Measurements from ENCODE around the gene PM20D2. TPM values are rescaled to one million over a fixed set of nuclear protein-coding genes. Genes with fewer than 3 reads are reported as not detected.

Gene PM20D2
- total and polyA plus RNA-seq, 2 experiments from 2014 or later, result 2.1 to 6.8 TPM

DNA sequence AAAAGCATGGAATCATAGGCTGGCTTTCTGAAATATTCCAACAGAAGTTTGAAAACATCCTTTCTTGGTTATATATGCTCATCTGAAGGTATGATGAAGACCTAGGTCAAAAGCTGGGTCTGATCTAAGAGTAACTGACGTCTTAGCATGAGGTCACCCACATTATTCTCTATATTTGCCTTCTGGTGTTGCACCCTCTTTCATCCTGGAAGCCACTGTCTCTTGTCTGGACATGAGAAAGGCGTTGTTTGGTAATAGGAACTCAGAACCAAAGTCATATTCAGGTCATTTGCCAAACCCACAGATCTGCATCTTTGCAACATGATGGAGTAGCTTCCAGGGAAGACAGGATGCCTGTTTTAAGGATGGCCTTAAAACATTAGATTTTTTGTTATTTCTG, 53.7 kb downstream of the PM20D2 start:
- Histone ChIP-seq H3K79me2 (ENCODE audit: insufficient read depth) (no peaks in the 10 kb centered on the region), H3K9ac (no peak overlapping the region), H3K36me3 (ENCODE audit: low read depth) (no peaks in the 10 kb centered on the region), H3K4me1 (ENCODE audit: insufficient read depth) (no peaks in the 10 kb centered on the region), H3K27me3 (replicated peaks; ENCODE audit: insufficient read depth) (0 out of 2 replicates have a peak, but pooled peaks cover 5% of the 10 kb centered on the region), H3K4me2 (ENCODE audit: unreplicated experiment) (no peak overlapping the region), H3K27ac (no peak overlapping the region), H2AFZ (no peak overlapping the region), H3K9me2 (ENCODE audit: insufficient read depth) (no peaks in the 10 kb centered on the region), H4K20me1 (ENCODE audit: insufficient read depth) (no peaks in the 10 kb centered on the region), H3K4me3 (no peak overlapping the region), H3F3A (ENCODE audit: insufficient read depth) (no peaks in the 10 kb centered on the region), H3K9me3 (ENCODE audit: low read depth) (no peaks in the 10 kb centered on the region)
- no peak for TF ChIP-seq EZH2phosphoT487 (IDR thresholded peaks at IDR 0.05; ENCODE audit: insufficient read depth, low read depth)
- no peak for TF ChIP-seq EZH2 (IDR thresholded peaks at IDR 0.05; ENCODE audit: insufficient read depth, poor library complexity, severe bottlenecking)
- 19 to 30% methylated on average over 2 of the region's 2 CpGs for WGBS, 2 experiments (ENCODE audit: low coverage in 1 of 2, low lambda C conversion rate in 2 of 2, missing lambda C conversion rate in 2 of 2)
- no peak for DNase-seq
- in situ Hi-C loops (cut with MboI), result no loop called here

DNA sequence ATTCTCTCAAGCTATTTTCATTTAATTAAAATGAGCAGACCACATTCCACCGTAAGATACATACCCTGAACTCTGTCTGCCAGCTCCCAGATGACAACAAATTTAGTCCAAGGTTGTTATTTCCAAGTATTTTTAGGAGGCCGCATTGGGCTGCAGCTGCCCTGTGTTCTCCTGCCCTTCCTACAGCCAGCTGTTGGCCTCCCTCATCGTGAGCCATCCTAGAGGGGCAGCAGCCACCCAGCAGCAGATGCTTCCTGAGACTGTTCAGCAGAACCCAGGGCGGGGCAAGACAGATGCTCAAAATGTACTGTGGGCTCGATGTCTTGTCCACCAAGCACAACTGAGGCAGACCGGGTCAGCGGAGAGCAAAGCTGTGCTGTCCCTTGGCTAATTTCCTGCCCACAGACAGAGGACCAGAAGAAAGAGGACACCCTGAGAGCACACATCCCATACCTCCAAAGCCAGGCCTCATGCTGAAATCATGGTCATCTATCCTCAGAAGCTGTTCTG, 54.9 kb downstream of the PM20D2 start:
- H3K27me3 ChIP-seq (replicated peaks; ENCODE audit: insufficient read depth), result 0 out of 2 replicates have a peak, but pooled peaks cover 9% of the 10 kb centered on the region
- no peaks in the 10 kb centered on the region for H3F3A ChIP-seq (ENCODE audit: insufficient read depth)
- H3K36me3 ChIP-seq (ENCODE audit: low read depth), result no peaks in the 10 kb centered on the region
- H3K9ac ChIP-seq, result no peak overlapping the region
- H3K4me3 ChIP-seq, result no peak overlapping the region
- H3K27ac ChIP-seq, result no peak overlapping the region
- no peak for DNase-seq
- in situ Hi-C loops (cut with MboI), result no loop called here
- H2AFZ ChIP-seq, result no peak overlapping the region
- no peaks in the 10 kb centered on the region for H3K4me1 ChIP-seq (ENCODE audit: insufficient read depth)
- WGBS, 2 experiments (ENCODE audit: low coverage in 1 of 2, low lambda C conversion rate in 2 of 2, missing lambda C conversion rate in 2 of 2), result 66 to 68% methylated on average over 7 of the region's 7 CpGs
- no peaks in the 10 kb centered on the region for H4K20me1 ChIP-seq (ENCODE audit: insufficient read depth)
- no peaks in the 10 kb centered on the region for H3K9me2 ChIP-seq (ENCODE audit: insufficient read depth)
- no peak overlapping the region for H3K4me2 ChIP-seq (ENCODE audit: unreplicated experiment)
- TF ChIP-seq EZH2phosphoT487 (IDR thresholded peaks at IDR 0.05; ENCODE audit: insufficient read depth, low read depth), result no peak
- no peak for TF ChIP-seq EZH2 (IDR thresholded peaks at IDR 0.05; ENCODE audit: insufficient read depth, poor library complexity, severe bottlenecking)
- H3K79me2 ChIP-seq (ENCODE audit: insufficient read depth), result no peaks in the 10 kb centered on the region
- H3K9me3 ChIP-seq (ENCODE audit: low read depth), result no peaks in the 10 kb centered on the region

DNA sequence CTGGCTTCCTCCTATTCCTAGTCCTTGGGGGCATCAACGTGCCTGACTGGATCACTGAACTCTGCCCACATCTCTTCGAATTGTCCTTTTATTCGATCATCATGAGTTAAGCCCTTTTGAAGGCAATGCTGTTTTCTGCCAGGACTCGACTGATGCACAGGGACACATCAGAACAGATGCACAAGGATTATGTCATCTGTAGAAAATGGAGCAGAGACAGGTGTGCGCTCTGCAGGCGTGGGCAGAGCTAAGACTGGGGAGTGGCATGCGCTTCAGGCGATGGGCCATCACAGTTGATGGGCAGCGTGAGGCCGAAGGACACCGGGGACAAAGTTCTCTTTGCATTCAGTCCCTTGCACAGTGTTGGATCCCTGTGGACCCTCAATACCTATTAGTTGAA, 58.2 kb downstream of the PM20D2 start:
- Histone ChIP-seq H3K27me3 (replicated peaks; ENCODE audit: insufficient read depth) (0 out of 2 replicates have a peak, but pooled peaks cover 9% of the 10 kb centered on the region), H3K36me3 (ENCODE audit: low read depth) (no peaks in the 10 kb centered on the region), H3K4me3 (no peak overlapping the region), H3K9ac (no peak overlapping the region), H3K4me1 (ENCODE audit: insufficient read depth) (no peaks in the 10 kb centered on the region), H3K4me2 (ENCODE audit: unreplicated experiment) (no peak overlapping the region), H3K27ac (no peak overlapping the region), H3K79me2 (ENCODE audit: insufficient read depth) (no peaks in the 10 kb centered on the region), H3K9me3 (ENCODE audit: low read depth) (no peaks in the 10 kb centered on the region), H4K20me1 (ENCODE audit: insufficient read depth) (no peaks in the 10 kb centered on the region), H2AFZ (no peak overlapping the region), H3F3A (ENCODE audit: insufficient read depth) (no peaks in the 10 kb centered on the region), H3K9me2 (ENCODE audit: insufficient read depth) (no peaks in the 10 kb centered on the region)
- in situ Hi-C loops (cut with MboI), result no loop called here
- TF ChIP-seq EZH2phosphoT487 (IDR thresholded peaks at IDR 0.05; ENCODE audit: insufficient read depth, low read depth) (no peak), EZH2 (IDR thresholded peaks at IDR 0.05; ENCODE audit: insufficient read depth, poor library complexity, severe bottlenecking) (no peak)
- WGBS, 2 experiments (ENCODE audit: low coverage in 1 of 2, low lambda C conversion rate in 2 of 2, missing lambda C conversion rate in 2 of 2), result 72 to 76% methylated on average over 11 of the region's 11 CpGs
- DNase-seq, result no peak

DNA sequence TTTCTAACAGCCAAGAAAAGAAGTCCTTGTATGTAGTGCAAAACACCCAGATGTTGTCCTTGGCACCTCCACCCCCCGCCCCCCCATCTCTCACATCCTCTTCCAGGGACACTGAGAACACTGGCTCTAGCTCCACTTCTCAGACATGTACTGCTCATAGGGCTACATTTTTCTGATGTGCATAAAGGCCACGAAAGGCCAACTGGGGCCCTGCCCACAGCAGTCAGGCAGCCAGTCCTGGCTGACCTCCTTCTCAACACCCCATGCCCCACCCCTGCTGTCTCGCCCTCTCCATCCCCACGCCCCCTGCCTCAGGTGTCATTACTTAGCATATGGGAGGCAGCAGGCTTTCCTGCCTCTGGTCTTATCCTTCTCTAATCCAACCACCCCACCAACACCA, 60.0 kb downstream of the PM20D2 start:
- in situ Hi-C loops (cut with MboI), result no loop called here
- Histone ChIP-seq H3K9me3 (ENCODE audit: low read depth) (no peaks in the 10 kb centered on the region), H3K36me3 (ENCODE audit: low read depth) (no peaks in the 10 kb centered on the region), H3K9ac (no peak overlapping the region), H4K20me1 (ENCODE audit: insufficient read depth) (no peaks in the 10 kb centered on the region), H3K79me2 (ENCODE audit: insufficient read depth) (no peaks in the 10 kb centered on the region), H3K4me1 (ENCODE audit: insufficient read depth) (no peaks in the 10 kb centered on the region), H3K9me2 (ENCODE audit: insufficient read depth) (no peaks in the 10 kb centered on the region), H3K27me3 (replicated peaks; ENCODE audit: insufficient read depth) (0 out of 2 replicates have a peak, but pooled peaks cover 5% of the 10 kb centered on the region), H2AFZ (no peak overlapping the region), H3K27ac (no peak overlapping the region), H3K4me2 (ENCODE audit: unreplicated experiment) (no peak overlapping the region), H3K4me3 (no peak overlapping the region), H3F3A (ENCODE audit: insufficient read depth) (no peaks in the 10 kb centered on the region)
- 5 to 17% methylated on average over 2 to 4 of the region's 4 CpGs for WGBS, 2 experiments (ENCODE audit: low coverage in 1 of 2, low lambda C conversion rate in 2 of 2, missing lambda C conversion rate in 2 of 2)
- TF ChIP-seq EZH2 (IDR thresholded peaks at IDR 0.05; ENCODE audit: insufficient read depth, poor library complexity, severe bottlenecking), result no peak
- DNase-seq, result no peak

DNA sequence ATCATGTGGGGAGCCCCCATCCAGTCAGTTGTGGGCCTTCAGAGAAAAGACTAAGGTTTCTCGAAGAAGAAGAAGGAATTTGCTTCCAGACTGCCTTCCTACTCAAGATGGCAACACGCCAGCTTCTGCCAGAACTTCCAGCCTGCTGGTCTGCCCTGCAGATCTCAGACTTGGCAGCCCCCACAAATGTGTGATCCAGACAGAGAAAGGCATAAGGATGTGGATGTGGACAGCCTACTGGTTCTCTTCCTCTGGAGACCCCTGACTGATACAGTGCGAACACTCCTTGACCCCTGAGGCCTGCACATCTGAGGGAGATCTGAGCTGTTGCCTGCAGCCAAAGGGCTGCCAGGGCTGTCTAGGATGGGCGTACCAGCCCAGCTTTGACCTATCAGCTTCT, 62.7 kb downstream of the PM20D2 start:
- no peak for TF ChIP-seq EZH2phosphoT487 (IDR thresholded peaks at IDR 0.05; ENCODE audit: insufficient read depth, low read depth)
- no peak for TF ChIP-seq EZH2 (IDR thresholded peaks at IDR 0.05; ENCODE audit: insufficient read depth, poor library complexity, severe bottlenecking)
- peak; percentile 8 for DNase-seq
- Histone ChIP-seq H3K9me3 (ENCODE audit: low read depth) (no peaks in the 10 kb centered on the region), H3K27me3 (replicated peaks; ENCODE audit: insufficient read depth) (0 out of 2 replicates have a peak, but pooled peaks cover 5% of the 10 kb centered on the region), H3K4me3 (no peak overlapping the region), H3F3A (ENCODE audit: insufficient read depth) (no peaks in the 10 kb centered on the region), H3K4me2 (ENCODE audit: unreplicated experiment) (no peak overlapping the region), H3K4me1 (ENCODE audit: insufficient read depth) (no peaks in the 10 kb centered on the region), H3K9ac (no peak overlapping the region), H4K20me1 (ENCODE audit: insufficient read depth) (no peaks in the 10 kb centered on the region), H3K36me3 (ENCODE audit: low read depth) (no peaks in the 10 kb centered on the region), H2AFZ (no peak overlapping the region), H3K27ac (no peak overlapping the region), H3K9me2 (ENCODE audit: insufficient read depth) (no peaks in the 10 kb centered on the region), H3K79me2 (ENCODE audit: insufficient read depth) (no peaks in the 10 kb centered on the region)
- in situ Hi-C loops (cut with MboI), result no loop called here
- WGBS, 2 experiments (ENCODE audit: low coverage in 1 of 2, low lambda C conversion rate in 2 of 2, missing lambda C conversion rate in 2 of 2), result 52 to 54% methylated on average over 4 of the region's 4 CpGs

Measured in GM23248 (cell line).